ENCODE results near the gene HMOX2.

Gene HMOX2

GRCh38 chr16:4525634-4526277, 49.6 kb downstream of the HMOX2 start:
- DNase-seq: no peak

- DNase-seq: no peak
Measured at GRCh38 chr16:4529085-4530060, 53.2 kb downstream of the HMOX2 start.

GRCh38 chr16:4531811-4532210, 55.6 kb downstream of the HMOX2 start:
- DNase-seq: no peak

- no peak for DNase-seq
Measured at GRCh38 chr16:4532238-4532637, 56.0 kb downstream of the HMOX2 start.

DNA sequence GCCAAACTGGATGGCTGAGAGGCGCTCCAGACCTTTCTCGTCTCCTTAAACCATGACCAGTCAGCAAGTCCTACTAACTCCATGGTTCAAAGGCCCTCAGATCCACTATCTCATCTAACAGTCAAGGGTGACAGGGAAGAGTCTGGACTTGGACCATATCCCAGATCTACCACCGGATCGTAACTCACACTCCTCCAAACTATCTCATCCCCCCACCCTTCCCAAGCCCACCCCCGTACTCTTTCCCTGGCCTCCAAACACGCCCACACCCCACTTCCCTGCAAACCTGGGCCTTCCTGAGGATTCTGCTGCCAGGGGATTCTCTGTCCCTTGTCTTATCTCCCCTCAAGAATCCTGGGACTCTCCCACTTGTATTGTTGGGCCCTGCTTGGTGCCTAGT, 57.3 kb downstream of the HMOX2 start:
- DNase-seq: no peak

DNA sequence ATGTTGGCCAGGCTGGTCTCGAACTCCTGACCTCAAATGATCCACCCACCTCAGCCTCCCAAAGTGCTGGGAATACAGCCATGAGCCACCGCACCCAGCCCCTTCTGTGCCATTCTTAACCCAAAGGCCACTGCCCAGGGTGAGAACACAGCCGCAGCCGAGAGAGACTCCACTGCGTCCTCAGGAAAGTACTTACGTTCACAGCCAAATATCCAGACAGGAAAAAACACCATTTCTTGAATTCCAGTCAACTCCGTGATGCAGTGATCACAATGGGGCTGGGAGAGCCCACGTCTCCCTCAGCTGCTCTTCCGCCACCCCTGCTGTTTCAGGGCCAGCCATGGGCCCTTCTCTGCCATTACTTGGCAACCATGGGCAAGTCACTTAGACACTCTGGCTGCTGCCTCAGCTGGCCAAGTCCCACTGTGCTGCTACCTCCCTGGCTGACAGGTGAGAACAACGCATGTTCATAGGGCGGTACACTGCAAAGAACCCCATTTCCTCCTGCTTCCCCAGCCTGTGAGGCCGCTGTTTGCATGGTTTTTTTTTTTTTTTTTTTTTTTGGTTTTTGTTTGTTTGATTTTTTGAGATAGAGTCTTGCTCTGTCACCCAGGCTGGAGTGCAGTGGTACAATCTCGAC, 58.1 kb downstream of the HMOX2 start:
- DNase-seq: no peak

DNA sequence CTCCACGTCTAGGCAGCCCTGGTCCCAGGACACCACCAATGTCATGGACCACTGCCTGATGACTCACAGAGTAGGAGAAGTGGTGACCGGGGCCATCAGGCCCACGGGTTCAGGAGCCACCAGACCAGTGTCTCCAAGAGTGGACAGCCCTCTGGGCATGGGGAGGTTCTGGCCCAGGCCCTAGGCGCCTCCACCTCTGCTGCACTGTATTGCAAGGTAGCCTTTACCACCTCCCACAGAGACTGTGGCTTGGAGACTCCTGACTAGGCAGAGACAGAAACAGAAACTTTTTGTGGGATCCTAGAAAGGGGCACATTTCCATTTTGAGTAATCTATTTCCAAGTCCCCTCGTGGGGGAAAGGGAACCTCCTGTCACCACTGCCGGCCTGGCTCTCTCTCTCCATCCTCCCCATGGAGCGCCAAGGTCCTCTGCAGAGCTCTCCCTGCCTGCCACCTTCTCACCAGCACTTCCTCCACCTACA, 59.5 kb downstream of the HMOX2 start:
- no peak for DNase-seq

DNA sequence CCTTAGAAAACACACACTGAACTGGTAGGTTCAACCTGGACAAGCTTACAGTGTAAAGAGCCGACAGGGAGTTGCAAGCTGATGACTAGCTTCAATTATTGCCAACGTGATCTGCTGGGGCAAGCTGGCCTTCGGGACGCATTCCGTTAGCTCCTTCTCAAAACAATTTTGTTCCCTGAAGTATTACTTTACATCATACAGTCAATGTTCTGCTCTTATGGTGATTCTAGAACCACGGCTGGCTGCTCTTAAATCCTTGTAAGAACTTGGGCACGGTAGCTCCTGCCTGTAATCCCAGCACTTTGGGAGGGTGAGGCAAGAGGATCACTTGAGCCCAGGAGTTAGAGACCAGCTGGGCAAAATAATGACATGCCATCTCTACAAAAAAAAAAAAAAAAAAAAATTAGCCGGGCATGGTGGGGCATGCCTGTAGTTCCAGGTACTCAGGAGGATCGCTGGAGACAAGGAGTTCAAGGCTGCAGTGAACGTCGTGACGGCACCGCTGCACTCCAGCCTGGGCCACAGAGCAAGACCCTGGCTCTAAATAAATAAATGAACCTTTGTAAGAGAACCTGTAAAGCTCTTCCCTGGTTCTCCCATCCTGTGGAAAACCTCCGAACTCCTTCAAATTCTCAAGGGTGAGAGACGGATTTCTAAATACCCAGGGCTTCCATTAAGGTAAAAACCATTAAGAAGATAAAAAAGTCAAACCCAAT, 60.4 kb downstream of the HMOX2 start:
- no peak for DNase-seq

DNA sequence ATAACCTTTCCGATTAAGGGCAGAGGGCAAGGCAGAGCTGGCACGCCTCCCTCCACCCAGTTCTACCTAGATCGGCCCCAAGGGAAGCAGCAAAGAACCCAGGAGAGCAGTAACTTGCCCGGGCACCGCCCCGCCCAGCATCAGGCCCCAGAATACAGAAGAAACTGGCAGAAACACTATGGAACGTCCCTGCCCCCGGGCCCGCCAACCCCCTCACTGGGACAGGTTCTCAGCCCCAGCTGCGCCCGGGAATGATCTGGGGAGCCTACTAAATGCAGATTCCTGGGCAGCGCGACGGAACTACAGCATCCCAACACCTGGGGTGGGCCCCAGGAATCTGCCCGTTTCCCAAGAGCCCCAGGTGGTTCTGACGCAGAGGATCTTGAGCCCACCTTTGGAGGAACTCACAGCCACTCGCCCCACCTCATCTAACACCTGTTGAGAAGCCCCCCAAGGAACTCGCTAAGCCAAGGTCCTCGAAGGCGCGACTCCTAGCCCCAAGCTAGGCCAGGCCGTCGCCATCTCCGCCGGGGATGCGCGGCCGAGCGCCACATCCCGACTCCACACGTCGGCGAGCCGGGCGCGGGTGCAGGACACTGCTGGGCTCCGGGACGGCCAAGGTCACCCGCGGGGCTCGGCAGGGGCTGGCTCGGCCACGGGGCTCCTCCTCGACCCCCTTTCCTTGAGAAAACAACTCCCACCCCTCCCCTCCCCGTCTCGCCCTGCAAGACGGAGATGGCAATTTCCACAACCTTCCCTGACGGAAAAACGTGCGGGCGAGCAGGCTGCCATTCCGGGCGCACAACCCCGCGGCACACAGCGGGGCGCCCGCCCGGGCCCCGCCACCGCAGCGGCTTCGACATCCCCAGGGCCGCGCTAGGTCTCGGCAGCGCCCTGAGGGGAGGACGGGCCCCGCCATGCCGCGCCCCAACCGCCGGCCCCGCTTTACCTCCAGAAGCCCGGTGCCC, 61.5 kb downstream of the HMOX2 start:
- no peak for DNase-seq

DNA sequence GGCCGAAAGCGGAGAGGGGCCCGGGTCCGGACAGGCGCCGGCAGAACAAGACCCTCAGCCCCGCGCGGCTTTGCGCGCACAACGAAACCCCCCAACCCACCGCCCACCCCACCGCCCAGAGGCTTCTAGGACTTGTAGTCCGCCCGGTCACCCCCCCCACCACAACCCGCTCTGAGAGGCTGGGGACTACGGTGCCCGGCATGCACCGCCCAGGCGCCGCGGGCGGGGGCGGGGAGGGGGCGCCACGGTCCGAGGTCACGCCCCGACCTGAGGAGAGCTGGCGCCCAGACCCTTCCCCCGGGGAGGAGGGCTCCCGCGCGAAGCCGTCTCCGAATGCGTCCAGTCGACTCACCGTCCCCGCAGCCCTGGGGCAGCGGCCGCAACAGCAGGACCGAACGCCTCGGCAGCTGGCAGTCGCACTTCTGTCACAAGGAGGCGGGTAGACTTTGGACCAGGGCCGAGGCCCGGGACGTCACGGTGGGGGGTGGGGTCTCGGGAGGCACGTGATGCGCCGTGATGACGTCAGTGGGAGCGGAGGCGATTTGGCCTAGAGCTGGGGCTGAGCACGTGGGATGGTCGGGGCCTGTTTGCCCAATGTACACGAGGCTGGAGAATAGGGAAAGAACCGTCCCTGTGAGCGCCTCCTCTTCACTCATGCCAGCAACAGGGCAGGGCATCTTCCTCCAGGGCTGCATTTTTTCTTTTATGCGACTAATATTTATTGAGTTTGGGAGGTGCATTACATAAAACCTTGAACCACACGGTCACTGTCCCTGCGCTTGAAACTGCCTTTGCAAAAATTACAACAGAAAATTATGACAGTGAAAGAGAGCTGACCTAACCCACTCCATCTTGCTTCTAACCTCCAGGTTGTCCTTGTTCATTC, 62.4 kb downstream of the HMOX2 start, which contains the start of gene CDIP1:
Gene CDIP1, minus strand, starts transcription at position 424 of the 886 bp plus-strand sequence. CDS start 24,643 bp downstream, outside the sequence.
- peak; percentile 71 for DNase-seq

GRCh38 chr16:4539716-4540284, 63.6 kb downstream of the HMOX2 start:
- no peak for DNase-seq

DNA sequence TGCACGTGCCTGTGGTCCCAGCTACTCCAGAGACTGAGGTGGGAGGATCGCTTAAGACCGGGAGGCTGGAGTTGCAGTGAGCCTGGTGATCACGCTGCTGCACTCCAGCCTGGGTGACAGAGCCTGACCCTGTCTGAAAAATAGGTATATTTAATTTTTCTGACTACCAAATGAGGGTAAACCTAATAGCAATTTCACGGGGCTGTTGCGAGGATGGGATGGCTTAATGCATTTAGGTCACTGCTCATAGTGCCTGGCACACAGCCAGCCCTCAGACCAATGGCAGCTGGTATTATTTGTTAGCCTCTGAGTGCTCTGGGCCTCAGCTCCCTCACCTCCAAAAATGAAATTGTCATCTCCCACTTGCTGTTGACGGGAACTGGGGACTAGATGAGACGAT, 68.3 kb downstream of the HMOX2 start:
- DNase-seq: no peak

- DNase-seq: no peak
Measured at GRCh38 chr16:4548124-4548523, 71.9 kb downstream of the HMOX2 start.

DNA sequence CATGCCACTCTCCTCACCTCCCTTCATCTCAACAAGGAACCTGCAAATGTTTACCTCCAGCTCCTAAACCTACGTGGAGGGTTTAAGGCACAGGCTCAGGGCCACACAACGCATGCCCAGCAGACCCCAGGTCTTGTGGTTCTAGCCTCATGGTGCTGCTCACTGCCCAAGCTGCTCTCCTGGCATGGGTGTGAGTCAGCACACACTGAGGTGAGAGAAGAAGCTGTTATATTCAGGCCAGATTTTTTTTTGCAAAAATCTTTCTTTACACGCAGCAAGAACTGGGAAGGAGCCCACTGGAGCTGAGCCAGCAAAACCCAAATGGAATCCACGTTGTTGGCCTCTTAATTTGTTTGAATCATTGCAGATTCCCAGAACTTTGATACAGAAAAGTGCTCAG, 74.4 kb downstream of the HMOX2 start:
- no peak for DNase-seq

DNA sequence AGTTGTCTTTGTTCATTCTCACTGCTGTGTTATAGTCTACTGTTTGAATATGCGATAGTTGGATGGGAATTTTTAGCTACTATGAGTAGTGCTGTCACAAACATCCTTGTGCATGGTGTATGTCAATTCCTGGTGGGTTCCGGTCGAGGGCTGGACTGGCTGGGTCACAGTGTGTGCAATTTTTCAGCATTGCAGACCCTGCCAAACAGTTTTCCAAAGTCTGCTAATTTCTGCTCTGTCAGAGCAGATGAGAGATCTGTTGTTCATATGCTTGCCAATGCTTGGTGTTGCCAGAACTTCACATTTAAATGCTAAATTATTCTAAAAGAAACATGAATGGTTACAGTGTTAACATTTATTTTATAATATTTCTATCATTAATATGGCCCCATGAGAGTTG, 76.3 kb downstream of the HMOX2 start:
- DNase-seq: no peak

DNA sequence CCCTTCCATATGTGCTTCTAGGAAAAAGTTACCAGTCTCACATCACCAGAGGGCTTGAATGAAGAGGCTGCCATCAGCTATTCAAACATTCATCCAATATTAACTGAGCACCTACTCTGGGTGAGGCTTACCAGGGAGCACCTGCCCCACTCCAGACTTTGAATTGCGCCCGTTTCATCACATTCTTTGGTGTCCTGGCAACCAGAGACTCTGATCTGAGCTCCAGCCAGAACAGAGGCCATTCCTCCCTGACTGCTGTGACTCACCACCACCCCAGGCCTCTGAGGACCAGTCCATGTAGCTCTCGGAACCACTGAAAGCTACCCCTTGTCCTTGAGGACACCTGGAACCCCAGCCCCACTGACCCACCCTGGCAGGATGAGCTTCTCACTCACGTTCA, 79.9 kb downstream of the HMOX2 start, which contains the start of gene C16orf96:
Gene C16orf96, plus strand, starts transcription at position 229 of the 400 bp plus-strand sequence. Its CDS starts 150 bp downstream, at position 379.
- DNase-seq: no peak

DNA sequence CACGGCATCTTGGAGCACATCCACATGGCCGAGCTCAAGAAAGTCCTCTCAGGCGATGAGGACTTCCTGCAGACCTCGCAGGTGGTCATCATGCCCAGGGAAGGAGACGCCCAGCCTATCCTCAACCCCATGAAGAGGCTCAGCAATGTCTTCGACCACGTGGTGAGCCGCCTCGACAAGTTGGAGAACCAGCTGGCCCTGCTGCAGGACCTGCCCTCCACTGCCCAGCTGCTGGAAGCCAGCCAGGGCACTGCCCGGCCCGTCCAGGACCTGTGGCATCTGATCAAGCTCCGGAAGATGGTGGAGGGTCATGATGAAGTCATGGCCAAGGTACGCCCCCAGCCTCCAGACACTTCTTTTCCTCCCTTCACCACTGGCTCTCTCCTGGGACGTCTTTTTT, 80.4 kb downstream of the HMOX2 start:
- DNase-seq: no peak

GRCh38 chr16:4557973-4558372, 81.8 kb downstream of the HMOX2 start:
- DNase-seq: no peak
